MCF 10A (cell line): ENCODE data around the gene MNX1. TPM values are rescaled to one million over a fixed set of nuclear protein-coding genes. Genes with fewer than 3 reads are reported as not detected.

Experiments used
- BruUV-seq: library from RNA; stranded (reverse); fragments of 400-500 nt; replicated peaks from 2 replicates; lab custom pipeline; 2021; lab: Mats Ljungman, UMichigan
- CTCF ChIA-PET: fragments of 300-600 bp; sonication (Branson Sonifier 250); formaldehyde crosslinking; extraction: SDS; loops from one replicate; lab custom pipeline; 2021; ENCODE audit warnings: antibody characterized with exemption, inconsistent platforms; lab: Yijun Ruan, JAX
- POLR2A ChIA-PET: fragments of 300-600, 350-650 bp; sonication (Branson Sonifier 250); formaldehyde crosslinking; extraction: SDS; loops from one replicate; lab custom pipeline; 2020; ENCODE audit warnings: antibody characterized with exemption, inconsistent platforms; lab: Yijun Ruan, JAX
- DNase-seq: peaks from one replicate; pipeline ENCODE4 v3.0.0-alpha.2; 2018; ENCODE audit not compliant: unreplicated experiment
- H3K27ac Mint-ChIP-seq: one replicate; pipeline ENCODE4 v1.8.0; 2022; ENCODE audit warnings: mild to moderate bottlenecking, low read depth, mixed read lengths; ENCODE audit not compliant: unreplicated experiment
- H3K27me3 Mint-ChIP-seq: one replicate; pipeline ENCODE4 v1.8.0; 2022; ENCODE audit warnings: mixed read lengths; ENCODE audit not compliant: insufficient read depth, unreplicated experiment
- H3K36me3 Mint-ChIP-seq: one replicate; pipeline ENCODE4 v1.8.0; 2022; ENCODE audit warnings: mild to moderate bottlenecking, moderate library complexity, mixed read lengths; ENCODE audit not compliant: insufficient read depth, unreplicated experiment
- H3K4me1 Mint-ChIP-seq: one replicate; pipeline ENCODE4 v1.8.0; 2022; ENCODE audit warnings: mixed read lengths; ENCODE audit not compliant: insufficient read depth, unreplicated experiment
- H3K4me3 Mint-ChIP-seq: one replicate; pipeline ENCODE4 v1.8.0; 2022; ENCODE audit warnings: mild to moderate bottlenecking, moderate library complexity, mixed read lengths; ENCODE audit not compliant: unreplicated experiment
- H3K9me3 Mint-ChIP-seq: one replicate; pipeline ENCODE4 v1.8.0; 2022; ENCODE audit warnings: mixed read lengths; ENCODE audit not compliant: unreplicated experiment
- intact Hi-C: fragments of 100-400 bp; cut with micrococcal nuclease; formaldehyde crosslinking; loops from 2 replicates; pipeline ENCODE4 v1.14.1; 2022
- total RNA-seq: library from RNA; stranded (reverse); gene quantifications from 2 replicates; pipeline ENCODE4 v1.2.3, GENCODE V29; 2022
- TF ChIP-seq, protein P1 (sequence below): fragments of 200-600 bp; IDR thresholded peaks from one replicate; pipeline ENCODE4 v1.8.0; 2022; ENCODE audit warnings: antibody characterized with exemption, mild to moderate bottlenecking; ENCODE audit not compliant: unreplicated experiment

MNX1 gene
- total RNA-seq, 1 experiment from 2014 or later = 0.47 TPM

DNA sequence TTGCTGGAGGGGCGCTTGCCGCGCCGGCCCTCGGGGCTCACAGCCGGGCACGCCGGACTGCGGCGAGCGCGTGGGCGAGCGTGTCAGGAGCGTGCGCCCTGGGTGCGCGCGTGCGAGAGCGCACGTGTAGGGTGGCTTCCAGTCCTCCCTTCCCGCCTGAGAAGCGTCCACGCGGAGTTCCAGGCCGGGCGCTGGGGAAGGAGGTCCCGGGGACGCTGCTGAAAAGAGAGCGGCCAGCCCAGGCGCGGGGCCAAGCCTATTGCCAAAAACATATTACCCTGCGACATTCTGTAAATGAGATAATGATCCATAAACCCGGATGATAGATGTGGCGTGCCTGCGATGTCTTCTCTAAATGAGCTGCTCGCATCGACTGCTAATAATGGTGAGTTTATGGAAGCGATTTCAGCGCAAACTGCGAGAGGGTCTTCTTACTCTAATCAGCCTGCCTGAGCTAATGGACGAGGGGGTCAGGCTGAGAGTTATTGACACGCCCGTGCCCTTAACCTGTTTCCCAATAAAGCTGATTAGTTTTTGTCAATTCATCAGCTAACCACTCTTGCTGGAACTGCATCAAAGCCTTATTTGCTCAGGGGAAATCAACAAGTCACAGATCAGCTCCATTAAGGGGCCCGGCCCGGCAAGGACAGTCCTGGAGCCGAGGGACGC is 8.0 kb upstream of the MNX1 start:
- TF ChIP-seq, protein P1, sequence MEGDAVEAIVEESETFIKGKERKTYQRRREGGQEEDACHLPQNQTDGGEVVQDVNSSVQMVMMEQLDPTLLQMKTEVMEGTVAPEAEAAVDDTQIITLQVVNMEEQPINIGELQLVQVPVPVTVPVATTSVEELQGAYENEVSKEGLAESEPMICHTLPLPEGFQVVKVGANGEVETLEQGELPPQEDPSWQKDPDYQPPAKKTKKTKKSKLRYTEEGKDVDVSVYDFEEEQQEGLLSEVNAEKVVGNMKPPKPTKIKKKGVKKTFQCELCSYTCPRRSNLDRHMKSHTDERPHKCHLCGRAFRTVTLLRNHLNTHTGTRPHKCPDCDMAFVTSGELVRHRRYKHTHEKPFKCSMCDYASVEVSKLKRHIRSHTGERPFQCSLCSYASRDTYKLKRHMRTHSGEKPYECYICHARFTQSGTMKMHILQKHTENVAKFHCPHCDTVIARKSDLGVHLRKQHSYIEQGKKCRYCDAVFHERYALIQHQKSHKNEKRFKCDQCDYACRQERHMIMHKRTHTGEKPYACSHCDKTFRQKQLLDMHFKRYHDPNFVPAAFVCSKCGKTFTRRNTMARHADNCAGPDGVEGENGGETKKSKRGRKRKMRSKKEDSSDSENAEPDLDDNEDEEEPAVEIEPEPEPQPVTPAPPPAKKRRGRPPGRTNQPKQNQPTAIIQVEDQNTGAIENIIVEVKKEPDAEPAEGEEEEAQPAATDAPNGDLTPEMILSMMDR = no peak
- no TSS peak for BruUV-seq
- Mint-ChIP-seq H3K27me3 (peaks cover 29% of the 10 kb centered on the region), H3K4me1 (no peaks in the 10 kb centered on the region), H3K36me3 (no peaks in the 10 kb centered on the region), H3K9me3 (no peaks in the 10 kb centered on the region), H3K27ac (no peak overlapping the region), H3K4me3 (no peak overlapping the region)
- POLR2A ChIA-PET = interaction anchor here (0.7 to 1.1 kb wide), 2 partner anchors 11 to 764 kb away, joined by 3 read pairs; no protein-coding TSS in a partner anchor
- CTCF ChIA-PET = no interaction called here
- DNase-seq = no peak
- intact Hi-C loops = no loop called here

DNA sequence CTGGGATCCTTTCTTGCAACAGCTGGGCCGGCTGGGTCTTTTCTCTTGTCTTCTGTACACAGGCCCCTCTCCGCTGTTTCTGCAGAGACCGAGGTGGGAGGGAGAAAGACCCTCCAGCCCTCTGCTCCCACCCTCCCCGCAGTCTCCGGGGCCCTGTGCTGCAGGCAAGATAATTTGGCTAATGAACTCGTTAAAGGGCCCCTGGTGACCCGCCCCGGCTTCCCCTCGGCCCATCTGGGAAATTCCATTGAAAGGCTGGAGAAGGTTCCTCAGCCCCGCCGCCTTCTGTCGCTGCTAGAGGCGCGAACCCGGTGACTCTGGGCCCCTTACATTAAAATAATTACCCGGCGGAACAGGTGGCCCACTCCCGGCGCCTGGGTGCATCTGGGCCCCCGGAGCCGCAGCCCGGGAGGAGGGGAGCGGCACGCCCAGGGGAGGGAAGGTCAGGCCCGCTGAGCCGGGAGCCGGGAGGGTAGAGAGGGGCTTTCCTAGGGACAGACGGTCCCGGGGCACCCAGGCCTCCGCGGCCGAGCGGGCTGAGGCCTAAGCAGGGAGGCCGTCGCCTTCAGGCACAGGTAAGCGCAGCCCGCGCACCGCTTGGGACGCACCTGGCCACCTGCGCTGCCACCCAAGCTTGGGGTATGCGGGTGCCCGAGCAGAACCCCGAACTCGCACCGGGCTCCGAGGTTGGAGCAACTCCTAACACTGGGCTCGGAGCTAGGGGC is 7.3 kb upstream of the MNX1 start:
- no peak for DNase-seq
- H3K4me1 Mint-ChIP-seq = no peaks in the 10 kb centered on the region
- intact Hi-C loops = no loop called here
- CTCF ChIA-PET = no interaction called here
- no TSS peak for BruUV-seq
- POLR2A ChIA-PET = no interaction called here
- H3K9me3 Mint-ChIP-seq = no peaks in the 10 kb centered on the region
- TF ChIP-seq, protein P1 = no peak
- no peaks in the 10 kb centered on the region for H3K36me3 Mint-ChIP-seq
- H3K27me3 Mint-ChIP-seq = peaks cover 22% of the 10 kb centered on the region
- no peak overlapping the region for H3K4me3 Mint-ChIP-seq
- no peak overlapping the region for H3K27ac Mint-ChIP-seq

DNA sequence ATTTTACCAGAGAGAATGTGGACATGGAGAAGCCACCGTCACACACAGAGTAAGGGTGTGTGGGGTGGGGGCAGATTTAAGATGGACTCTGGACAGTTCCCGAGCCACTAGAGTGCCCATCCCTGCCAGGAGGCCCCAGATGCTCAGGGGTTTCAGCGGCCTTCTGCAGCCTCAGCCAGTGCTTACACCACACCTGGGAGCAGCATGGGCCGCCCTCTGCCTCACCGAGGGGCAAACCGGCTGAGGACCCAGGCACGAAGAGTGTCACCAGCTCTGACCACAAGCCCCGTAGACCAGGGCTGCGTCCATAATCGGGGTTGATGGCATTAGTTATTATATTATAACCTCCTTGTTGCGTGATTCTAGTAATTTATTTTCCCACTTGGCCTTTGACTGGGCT is 6.7 kb upstream of the MNX1 start:
- intact Hi-C loops = no loop called here
- Mint-ChIP-seq H3K27me3 (peaks cover 16% of the 10 kb centered on the region), H3K4me3 (no peak overlapping the region), H3K36me3 (no peaks in the 10 kb centered on the region), H3K27ac (no peak overlapping the region), H3K9me3 (no peaks in the 10 kb centered on the region), H3K4me1 (no peaks in the 10 kb centered on the region)
- TF ChIP-seq, protein P1 = no peak
- ChIA-PET POLR2A (no interaction called here), CTCF (no interaction called here)
- BruUV-seq = no TSS peak
- DNase-seq = no peak

DNA sequence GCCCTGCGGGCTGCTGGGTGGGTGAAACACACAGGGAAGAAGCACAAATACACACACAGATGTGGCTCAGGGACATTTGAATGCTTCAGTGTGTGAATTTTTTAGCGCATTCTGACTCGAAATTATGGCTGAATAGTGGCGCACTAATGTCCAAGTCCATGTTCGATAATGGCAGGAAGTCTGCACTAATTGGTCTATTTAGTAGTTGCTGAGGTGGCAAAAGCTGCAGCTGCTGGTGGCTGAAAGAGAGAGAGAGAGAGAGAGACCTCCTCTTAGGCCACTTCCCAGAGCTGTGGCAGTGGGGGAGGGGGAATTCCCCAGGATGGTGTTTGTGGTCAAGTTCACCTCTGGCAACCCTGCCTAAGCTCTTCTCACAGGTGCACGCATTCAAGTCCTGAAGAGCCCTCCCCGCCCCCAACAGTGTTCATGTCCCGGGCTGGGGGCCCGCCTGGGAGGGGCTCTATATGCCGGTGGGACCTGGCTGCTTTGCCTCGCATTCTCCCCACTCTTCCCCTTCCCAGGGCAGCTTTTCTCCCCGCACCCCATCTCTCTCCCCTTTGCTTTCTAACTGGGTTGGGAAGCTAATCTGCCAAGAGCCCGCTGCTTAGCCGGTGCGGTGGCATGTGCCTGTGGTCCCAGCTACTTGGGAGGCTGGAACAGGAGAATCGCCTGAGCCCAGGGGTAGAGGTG is 6.0 kb upstream of the MNX1 start:
- intact Hi-C loops = no loop called here
- no peak overlapping the region for H3K4me3 Mint-ChIP-seq

More for the DNA sequence above, 6.0 kb upstream of the MNX1 start:
- TF ChIP-seq, protein P1 = no peak
- POLR2A ChIA-PET = interaction anchor here (0.6 kb wide), 1 partner anchor 1640 kb away, joined by 3 read pairs; no protein-coding TSS in a partner anchor
- no peak for DNase-seq
- no peak overlapping the region for H3K27ac Mint-ChIP-seq
- H3K4me1 Mint-ChIP-seq = no peaks in the 10 kb centered on the region
- H3K27me3 Mint-ChIP-seq = peaks cover 14% of the 10 kb centered on the region
- H3K9me3 Mint-ChIP-seq = no peaks in the 10 kb centered on the region
- H3K36me3 Mint-ChIP-seq = no peaks in the 10 kb centered on the region
- CTCF ChIA-PET = no interaction called here
- BruUV-seq = no TSS peak
